ENCODE data around the gene XCL1.
"Not testable (repeated sequence)": the region's sequence is repeated elsewhere in the genome, so short reads cannot be mapped to it uniquely, and the experiment has no call there.

The XCL1 gene, protein sequence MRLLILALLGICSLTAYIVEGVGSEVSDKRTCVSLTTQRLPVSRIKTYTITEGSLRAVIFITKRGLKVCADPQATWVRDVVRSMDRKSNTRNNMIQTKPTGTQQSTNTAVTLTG

DNA sequence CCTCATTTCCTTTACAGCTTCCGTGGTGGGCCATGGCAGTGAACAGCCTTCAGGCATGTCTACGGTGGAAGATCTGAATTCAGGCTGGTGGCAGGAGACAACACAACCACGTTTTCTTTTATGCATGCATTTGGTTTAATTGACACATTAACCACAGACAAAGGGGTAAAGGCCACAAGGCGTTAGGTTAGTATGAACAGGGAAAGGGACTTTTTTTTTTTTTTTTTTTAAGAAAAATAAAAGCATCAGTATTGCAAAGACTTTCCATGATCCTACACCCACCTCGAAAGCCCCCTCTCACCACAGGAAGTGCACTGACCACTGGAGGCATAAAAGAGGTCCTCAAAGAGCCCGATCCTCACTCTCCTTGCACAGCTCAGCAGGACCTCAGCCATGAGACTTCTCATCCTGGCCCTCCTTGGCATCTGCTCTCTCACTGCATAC is at the start of gene XCL1:
Gene XCL1 (plus strand): TSS at position 361 of the 444 bp plus-strand sequence. CDS start 33 bp downstream, at position 394.
- DNase-seq: peak; percentile 15

DNA sequence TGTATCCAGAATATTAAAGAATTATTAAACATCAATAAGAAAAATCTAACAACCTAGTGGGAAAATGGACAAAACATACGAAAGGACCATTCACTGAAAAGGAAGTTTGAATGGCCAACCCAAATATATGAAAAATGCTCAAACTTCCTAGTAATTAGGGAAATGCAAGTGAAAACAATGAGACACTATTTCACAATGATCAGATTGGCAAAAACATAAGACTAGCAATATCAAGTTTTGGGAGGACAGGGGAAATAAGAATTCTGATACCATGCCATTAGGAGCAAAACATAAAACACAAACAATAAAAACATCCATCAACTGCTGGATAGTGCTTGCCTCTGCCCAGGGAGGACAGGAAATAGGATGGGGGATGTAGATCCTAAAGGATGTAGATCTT is 46.9 kb upstream of the XCL1 start:
- DNase-seq: no peak

DNA sequence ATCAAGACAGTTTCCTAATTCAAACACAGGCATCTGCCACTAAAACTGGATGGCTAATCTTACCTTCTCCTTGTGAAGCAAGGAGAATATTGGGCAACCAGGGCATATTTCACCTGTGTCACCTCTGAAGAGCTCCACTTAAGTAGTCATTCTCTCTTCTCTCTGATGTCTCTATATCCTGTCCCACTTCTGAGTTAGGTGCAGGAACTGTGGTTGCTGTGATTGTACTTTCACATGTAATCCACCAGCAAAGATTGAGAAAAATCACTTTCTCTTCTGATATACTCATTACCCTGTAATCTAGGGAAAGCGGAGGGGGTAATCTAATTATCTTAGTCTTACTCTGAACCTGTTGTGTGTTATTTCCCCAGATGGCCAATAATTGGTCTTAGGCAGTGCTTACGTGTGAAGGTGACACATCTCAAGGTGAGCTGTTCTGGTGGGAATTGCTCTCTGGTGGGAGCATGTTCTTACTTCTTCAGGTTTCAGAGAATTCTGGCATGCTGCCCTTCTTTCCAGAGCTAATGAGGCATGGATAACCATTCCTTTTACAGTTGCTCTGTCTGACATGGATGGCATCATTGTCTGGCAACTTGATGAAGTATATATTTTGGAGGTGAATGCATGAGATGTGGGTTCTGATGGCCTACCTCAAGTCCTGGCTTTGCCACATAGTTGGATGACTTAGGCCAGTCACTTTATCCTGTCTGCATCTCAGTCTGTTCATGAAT is 44.6 kb upstream of the XCL1 start:
- peak; percentile 41 for DNase-seq

DNA sequence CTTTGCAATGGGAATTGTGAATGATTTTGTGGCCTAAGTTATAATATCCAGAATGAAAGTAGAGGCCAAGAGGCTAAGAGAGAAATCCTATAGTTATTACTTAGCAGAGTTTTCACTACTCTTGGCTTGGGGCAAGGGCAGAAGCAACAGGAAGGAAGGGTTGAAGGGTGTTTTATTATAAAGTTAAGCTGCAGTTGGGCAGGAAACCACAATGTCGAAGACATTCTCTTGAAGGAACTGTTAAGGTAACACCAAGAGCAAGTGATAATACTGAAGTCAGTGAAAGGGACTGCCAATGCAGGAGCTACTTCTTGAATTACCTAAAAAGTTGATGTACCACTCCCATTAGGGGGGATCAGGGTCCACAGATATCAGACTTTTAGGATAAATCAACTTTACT is 40.9 kb upstream of the XCL1 start:
- peak; percentile 60 for DNase-seq

DNA sequence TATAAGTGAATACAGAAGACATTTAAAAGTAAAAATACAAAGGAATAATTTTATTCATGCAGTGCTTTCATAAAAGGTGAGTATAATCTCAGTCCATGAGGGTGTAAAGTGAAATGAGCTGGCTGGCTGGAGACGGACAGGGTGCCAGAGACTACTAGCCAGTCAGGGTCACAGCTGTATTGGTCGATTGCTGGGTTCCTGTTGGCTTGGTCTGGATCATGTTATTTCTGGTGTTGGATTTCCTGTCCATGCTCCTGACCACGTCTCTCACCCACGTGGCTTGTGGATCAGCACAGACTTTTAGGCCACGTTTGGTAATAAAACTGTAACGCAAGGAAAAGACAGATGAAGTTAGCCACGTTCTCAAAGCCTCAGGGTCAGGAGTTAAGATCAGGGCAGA is 35.6 kb upstream of the XCL1 start:
- not testable (repeated sequence) for DNase-seq

DNA sequence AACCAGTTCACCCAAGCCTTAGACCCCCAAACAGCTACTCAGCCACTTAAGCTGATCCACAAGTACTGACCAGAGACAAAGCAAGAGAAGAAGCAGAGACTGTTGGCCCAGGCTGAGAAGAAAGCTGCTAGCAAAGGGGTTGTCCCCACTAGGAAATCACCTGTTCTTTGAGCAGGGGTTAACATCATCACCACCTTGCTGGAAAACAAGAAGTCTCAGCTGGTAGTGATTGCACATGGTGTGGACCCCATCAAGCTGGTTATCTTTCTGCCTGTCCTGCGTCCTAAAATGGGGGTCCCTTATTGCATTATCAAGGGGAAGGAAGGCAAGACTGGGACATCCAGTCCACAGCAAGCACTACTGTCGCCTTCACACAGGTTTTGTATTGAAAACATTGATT is 33.4 kb upstream of the XCL1 start:
- DNase-seq: not testable (repeated sequence)

DNA sequence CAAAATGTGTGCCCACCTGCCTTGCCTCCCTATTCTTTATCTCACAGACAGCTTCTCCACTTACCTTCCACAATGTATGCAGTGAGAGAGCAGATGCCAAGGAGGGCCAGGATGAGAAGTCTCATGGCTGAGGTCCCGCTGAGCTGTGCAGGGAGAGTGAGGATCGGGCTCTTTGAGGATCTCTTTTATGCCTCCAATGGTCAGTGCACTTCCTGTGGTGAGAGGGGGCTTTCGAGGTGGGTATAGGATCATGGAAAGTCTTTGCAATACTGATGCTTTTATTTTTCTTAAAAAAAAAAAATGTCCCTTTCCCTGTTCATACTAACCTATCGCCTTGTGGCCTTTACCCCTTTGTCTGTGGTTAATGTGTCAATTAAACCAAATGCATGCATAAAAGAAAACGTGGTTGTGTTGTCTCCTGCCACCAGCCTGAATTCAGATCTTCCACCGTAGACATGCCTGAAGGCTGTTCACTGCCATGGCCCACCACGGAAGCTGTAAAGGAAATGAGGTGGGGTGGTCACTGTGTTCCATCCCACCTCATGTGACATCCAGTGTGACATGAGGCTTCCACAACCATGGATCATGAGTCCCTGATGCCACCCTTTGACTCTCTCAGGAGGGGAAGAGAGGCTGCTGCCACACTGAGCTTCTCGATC is 32.4 kb upstream of the XCL1 start, which contains the start of gene XCL2:
Gene XCL2 (minus strand): TSS at position 158 of the 659 bp plus-strand sequence. CDS start 33 bp downstream, at position 125.
- DNase-seq: not testable (repeated sequence)

DNA sequence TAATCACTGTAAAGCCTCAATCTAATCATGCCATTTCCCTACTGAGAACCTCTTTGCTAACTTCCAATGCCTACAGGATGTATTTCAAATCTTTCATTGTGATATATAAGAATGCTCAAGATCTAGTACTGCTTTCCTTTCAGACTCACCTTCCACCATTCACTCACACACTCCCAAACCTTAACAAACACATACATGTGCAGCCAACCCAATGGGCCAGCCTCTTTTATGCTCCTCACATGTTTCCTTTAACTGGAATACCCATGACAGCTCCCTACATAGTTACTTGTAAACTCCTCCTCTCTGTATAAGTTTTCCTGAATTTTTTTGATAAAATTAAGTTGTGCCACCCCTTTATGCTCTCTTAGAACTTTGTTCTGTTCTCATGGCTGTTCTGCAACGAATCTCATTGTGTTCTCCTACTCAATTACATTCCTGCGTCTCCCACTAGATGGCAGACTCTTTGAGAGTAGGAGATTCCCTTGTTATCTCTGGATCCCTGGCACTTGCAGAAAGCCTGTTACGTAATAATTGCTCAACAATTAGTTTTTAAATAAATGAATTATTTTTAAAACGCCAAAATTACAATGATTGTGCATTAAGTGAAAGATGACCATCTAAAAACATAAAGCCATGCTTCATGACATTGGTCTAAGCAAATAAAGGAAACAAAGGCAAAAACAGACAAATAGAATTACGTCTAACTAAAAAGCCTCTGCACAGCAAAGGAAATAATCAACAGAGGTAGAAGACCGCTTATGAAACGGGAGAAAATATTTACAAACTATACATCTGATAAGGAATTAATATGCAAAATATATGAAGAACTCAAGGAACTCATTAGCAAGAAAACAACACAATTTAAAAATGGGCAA is 30.5 kb upstream of the XCL1 start:
- not testable (repeated sequence) for DNase-seq

DNA sequence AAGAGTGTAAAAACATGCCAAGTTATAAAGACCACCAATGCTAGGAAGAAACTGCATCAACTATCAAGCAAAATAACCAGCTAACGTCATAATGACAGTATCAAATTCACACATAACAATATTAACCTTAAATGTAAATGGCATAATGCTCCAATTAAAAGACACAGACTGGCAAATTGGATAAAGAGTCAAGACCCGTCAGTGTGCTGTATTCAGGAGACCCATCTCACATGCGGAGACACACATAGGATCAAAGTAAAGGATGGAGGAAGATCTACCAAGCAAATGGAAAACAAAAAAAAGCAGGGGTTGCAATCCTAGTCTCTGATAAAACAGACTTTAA is 29.9 kb upstream of the XCL1 start:
- not testable (repeated sequence) for DNase-seq

DNA sequence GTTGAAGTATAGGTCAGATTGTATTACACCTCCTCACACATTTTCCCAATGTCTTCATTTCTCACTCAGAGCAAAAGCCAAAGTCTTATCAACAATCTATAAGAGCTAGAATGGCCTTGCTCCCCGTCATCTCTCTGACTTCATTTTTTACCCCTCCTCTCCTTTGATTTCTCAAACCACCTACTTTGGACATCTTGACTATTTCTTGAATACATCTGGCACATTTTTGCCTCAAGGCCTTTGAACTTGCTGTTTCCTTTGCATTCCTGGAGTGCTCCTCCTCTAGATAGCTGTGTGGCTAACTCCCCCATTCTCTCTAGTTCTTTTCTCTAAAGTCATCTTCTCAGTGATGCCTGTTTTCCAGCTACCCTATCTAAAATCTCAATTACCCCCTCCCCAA is 25.4 kb upstream of the XCL1 start:
- DNase-seq: no peak

DNA sequence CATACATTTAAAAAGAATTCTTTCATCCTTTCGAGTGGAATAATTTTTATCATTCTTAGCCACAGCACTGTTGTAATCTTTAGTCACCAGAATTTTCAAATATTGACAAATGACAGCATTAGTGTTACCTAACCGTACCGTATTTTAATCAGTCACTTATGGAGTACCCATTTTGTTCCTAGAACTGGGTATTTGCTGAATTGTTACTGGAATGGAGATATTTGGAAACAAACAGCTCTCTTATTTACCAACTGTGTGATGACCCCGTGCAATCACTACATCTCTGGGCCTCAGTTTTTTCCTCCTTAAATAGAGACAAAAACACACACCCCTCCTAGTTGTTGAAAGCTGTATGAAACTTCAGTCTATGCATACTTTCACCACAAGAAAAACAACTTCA is 24.7 kb upstream of the XCL1 start:
- DNase-seq: no peak

DNA sequence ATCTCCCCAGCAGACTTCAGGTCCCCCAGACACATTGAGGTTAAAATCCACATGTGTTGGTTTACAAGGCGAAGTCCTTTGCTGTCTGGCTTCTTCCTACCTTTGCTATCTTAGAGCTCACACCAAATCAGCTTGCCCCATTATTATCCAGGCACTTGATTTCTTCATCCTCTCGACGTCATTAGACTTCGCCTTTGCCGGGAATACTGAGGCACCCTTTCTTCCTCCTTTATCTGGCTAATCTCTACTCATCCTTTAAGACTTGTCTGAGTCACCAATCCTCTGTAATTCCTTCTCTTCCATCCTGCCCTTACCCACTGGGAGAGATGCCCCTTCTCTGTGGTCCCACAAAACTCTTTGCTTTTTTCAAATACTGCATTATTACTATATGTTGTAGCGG is 23.4 kb upstream of the XCL1 start:
- no peak for DNase-seq

DNA sequence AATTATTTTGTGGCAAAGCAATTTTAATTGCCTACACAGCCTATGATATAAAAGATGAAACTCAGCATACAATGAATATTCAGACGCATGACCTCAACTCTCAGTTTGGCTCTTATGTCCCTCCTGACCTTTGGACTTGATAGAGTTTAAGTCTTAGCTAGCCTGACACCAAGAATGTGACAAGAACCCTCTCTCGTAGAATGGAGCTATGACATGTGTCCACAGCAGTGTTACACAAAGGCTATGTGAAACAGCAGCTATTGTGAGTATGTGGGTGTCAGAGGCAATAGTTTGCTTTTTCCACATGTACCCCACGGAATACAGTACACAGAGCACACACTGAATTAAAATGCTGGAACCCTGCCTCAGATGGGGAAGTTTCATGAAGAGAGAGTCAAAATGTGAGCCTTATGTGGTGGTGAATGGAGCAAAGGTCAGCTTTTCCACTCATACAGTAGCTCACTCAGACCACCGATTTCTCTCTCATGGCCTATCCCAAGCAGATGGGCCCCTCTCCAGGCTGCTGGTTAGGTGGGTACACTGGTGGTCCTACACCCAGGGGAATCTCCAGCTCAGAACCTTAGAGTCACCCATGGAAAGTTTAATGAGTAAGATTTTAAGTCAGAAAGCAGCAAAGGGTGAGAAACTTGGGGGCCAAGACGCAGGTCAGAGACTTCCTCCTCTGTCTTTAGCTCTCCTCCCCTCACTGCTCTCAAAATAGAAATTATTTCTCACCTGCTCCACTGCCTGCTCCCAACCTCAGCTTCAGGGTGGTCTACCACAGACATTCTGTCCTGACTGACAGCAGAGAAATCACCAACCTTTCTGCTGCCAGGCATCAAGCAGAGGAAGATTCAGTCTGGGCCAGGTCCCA is 22.5 kb upstream of the XCL1 start:
- no peak for DNase-seq

DNA sequence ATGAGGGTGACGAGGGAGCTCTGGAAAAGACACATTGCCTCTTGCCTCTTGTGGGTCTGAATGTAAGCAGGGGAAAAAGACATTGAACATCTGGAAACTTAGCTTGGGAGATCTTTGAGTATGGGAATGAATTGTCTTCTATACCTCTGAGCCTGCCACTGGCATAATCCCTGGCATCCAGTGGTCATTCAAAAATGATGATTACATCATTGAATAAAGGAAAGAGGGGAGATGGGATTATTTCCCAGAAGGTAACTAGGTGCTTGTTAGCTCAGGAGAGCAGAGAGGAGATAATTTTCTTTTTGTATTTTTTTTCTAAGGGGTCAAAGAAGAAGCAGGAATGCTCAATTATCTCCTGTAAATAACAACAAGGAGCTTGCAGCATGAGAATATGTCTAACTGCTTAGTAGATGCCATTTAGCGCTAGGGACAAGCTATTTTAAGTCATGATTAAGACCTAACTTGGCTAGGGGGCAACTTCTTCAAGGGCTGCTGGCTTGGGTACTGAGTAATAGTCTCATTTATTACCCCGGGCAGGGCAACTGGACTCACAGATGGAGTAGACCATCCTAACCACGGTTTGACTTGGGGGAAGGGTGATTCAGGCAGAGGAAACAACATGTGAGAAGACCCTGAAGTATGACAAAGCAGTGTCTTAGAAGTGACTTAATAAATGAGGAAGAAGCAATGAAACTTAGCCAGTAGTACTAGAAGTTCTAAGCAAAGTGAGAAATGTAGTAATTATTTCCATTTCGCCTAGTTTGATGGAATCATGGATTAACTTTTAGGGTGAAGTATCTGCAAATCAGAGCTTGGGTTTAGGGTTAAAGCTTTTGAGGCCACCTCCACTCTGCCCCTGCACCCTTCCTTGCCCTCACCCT is 21.6 kb upstream of the XCL1 start:
- no peak for DNase-seq

DNA sequence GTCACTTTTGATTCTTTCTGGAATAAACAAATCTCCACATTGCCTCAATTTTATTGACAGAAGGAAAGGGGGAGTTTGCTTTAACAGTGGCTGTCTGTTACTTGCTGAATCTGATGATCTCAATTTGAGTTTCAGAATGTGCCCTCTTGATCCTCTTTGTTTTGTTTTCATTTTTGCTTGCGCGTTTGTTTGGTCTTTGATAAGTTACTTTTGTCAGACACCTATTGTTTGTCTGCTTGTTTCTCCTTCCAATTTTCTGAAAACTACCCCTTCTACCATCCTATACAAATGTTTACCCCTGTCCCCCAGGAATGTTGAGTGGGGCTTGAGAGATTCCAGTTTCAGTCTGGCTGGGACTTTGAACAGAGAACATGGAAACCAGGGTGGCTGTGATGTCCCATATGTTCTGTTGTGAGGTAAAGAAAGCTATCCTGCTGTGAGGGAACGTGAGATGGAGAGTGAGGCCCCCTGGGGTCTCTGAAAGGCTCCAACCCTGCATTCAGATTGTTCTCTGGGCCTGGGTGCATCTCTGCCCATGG is 20.8 kb upstream of the XCL1 start:
- DNase-seq: no peak

DNA sequence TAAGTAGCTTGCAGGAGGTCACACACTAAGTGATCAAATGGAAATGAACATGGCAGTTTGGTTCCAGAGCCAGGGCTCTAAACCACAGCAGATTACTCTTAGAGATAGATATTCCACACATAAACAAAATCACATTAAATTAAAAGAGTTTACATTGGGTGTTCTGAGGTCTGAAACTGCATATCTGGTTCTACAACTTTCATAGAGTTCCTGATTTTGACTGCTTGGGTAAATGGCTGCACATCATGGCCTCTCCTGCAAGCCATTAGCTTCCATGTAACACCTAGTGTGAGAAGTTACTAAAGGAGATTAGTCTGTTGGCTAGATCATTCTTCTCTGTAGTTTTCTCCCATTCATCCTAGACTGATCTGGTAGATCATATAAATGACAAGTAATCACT is 19.8 kb upstream of the XCL1 start:
- no peak for DNase-seq

DNA sequence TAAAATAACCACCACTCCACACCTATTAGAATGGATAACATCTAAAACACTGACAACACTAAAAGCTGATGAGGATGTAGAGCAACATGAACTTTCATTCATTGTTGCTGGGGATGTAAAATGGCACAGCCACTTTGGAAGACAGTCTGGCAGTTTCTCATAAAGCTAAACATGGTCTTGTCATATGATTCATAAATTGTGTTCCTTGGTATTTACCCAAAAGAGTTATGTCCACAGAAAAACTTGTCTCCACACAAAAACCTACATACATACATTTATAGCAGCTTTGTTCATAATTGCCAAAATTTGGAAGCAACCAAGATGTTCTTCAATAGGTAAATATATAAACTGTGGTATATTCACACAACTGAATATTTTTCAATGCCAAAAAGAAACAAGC is 16.0 kb upstream of the XCL1 start:
- no peak for DNase-seq

DNA sequence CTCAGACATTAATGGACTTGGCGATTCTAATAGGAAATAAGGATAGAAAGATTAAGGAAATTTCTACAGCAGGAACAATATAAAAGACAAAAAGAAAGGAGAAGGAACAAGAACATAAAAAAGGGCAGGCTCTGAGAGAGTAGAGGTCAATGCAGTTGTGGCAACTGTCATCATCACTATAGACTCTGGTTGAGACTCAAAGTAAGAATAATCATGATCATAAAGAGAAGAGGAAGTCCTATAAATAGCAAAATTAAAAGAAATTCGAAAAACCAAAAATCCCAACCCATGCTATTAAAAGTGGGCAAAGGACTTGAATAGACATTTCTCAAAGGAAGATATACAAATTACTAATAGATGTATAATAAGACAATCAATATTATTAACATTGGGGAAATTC is 14.4 kb upstream of the XCL1 start:
- no peak for DNase-seq

DNA sequence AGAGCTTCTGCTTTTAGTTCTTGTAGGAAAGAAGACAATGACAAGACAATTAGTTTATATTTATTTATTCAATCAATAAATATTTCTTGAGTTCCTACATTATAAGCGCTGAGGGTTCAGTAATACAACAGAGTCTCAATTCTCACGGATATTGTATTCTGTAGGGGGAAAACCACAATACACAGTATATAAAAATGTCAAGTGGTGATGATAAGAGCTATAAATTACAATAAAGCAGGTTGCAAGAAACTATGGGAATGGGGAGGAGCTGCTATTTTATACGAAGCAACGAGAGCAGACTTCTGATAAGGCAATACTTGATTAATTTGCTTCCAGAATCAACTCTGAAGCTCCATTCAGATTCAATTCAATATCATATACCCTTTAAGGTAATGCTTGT is 10.6 kb upstream of the XCL1 start:
- DNase-seq: no peak

DNA sequence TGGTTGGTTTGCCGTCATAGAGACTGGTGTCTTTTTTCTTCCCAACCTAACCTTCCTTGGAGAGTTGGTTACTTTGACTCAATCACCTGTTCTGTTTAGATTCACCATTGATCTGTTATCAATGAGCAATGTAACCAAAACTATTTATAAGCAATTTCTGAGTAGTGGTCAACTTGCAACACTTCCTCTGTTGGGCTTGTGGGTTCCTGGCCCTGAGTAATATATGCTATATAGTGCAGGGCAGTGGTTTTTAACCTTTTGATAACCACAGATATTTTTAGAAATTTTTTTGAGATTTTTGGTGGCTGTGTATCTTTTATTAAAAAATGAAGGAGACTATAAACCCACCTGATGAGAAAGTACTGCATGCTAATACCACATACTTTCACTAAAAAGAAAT is 9.4 kb upstream of the XCL1 start:
- no peak for DNase-seq

DNA sequence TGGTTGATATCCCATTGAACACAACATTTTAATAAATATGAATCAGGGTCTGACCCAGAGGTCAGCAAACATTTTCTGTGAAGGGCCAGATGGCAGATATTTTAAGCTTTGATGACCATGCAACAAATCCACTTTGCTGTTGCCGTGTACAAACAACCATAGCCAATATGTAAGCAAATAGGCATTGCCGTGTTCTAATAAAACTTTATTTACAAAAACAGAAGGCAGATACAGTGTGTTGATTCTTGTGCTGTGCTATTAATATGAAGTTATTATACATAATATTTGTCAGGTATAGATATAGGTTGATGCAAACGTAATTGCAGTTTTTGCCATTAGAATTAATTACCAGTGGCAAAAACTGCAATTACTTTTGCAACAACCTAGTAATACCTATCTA is 8.8 kb upstream of the XCL1 start:
- DNase-seq: no peak

Measured in CD4-positive, alpha-beta T cell treated with Interleukin-12 subunit alpha and Interleukin-12 subunit beta, for 1 hour (primary cell).